Cerebellar cortex (tissue), 1 donor: Measurements from ENCODE around the gene ERO1B.
"Not testable (repeated sequence)": the region's sequence is repeated elsewhere in the genome, so short reads cannot be mapped to it uniquely, and the experiment has no call there.

Experiments
- DNase-seq: peaks from one replicate; pipeline ENCODE4 v3.0.0-alpha.2; 2015; ENCODE audit warnings: low spot score

ERO1B gene, protein sequence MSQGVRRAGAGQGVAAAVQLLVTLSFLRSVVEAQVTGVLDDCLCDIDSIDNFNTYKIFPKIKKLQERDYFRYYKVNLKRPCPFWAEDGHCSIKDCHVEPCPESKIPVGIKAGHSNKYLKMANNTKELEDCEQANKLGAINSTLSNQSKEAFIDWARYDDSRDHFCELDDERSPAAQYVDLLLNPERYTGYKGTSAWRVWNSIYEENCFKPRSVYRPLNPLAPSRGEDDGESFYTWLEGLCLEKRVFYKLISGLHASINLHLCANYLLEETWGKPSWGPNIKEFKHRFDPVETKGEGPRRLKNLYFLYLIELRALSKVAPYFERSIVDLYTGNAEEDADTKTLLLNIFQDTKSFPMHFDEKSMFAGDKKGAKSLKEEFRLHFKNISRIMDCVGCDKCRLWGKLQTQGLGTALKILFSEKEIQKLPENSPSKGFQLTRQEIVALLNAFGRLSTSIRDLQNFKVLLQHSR

DNA sequence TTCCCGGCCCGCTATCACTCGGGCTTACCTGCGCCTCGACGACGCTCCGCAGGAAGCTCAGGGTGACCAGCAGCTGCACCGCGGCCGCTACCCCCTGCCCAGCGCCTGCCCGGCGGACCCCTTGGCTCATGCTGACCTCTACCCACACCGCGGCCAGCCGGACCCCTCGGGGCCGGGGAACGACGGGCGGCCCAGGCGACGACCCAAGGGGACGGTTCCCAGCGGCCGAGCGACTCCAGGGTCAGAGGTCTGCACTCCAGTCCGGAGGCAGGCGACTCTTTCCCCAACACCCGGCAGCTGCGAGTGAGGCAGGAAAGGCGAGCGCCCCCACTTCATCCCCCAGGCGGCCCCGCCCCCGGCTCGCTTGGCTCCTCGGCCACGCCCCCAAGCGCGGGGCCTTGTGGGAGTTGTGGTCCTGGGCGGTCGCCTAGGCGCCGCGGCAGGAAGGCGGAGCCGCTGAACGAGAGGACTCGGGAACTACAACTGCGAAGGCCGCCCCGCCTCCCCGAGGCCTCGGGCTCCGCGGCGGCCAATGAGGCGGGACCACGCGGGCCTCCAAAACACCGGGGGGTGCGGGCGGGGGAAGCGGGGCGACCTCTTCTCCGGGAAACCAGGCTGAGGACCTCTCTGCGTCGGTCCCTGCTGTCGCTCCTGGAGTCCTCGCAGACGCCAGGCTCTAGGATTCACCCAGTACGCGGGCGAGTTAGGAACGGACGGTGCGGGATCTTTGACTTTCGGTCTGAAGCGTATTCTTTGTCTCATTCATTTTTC is at the start of gene ERO1B:
ERO1B (minus strand) TSS at position 305 of the 771 bp plus-strand sequence; CDS start at position 130, 175 bp downstream.
- DNase-seq: peak; percentile 97

DNA sequence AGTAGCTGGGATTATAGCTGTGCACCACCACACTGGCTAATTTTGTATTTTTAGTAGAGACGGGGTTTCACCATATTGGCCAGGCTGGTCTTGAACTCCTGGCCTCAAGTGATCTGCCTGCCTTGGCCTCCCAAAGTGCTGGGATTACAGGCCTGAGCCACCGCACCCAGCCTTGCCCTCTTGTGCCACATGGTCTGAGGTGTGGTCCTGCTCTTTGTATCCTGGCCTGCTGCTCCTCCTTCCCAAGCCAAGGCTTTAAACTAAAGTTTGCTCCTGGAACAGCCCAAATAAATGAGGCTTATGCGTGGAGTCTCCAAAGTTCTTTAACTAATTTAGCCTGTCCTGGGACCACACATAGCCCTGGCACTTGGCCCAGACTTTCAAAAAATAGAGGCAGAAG is 49.7 kb upstream of the ERO1B start:
- DNase-seq: not testable (repeated sequence)

GRCh38 chr1:236326432-236326831 is 44.7 kb upstream of the ERO1B start:
- DNase-seq: no peak

DNA sequence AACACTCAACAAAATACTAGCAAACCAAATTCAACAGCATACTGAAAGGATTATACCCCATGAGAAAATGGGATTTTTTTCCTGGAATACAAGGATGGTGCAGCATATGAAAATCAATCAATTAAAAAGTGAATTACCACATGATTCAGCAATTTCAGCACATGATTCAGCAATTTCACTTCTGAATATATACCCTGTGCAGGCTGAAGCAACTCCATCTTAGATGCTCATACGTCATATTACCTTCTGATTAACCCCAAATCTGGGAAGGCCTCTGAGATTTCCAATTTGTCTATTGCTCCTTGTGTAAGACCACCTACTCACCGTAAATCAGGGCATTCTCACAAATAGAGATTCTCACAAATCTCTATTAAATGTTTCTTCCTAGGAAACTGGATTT is 43.8 kb upstream of the ERO1B start:
- no peak for DNase-seq

- no peak for DNase-seq
Measured at GRCh38 chr1:236323819-236324411, 42.2 kb upstream of the ERO1B start.

DNA sequence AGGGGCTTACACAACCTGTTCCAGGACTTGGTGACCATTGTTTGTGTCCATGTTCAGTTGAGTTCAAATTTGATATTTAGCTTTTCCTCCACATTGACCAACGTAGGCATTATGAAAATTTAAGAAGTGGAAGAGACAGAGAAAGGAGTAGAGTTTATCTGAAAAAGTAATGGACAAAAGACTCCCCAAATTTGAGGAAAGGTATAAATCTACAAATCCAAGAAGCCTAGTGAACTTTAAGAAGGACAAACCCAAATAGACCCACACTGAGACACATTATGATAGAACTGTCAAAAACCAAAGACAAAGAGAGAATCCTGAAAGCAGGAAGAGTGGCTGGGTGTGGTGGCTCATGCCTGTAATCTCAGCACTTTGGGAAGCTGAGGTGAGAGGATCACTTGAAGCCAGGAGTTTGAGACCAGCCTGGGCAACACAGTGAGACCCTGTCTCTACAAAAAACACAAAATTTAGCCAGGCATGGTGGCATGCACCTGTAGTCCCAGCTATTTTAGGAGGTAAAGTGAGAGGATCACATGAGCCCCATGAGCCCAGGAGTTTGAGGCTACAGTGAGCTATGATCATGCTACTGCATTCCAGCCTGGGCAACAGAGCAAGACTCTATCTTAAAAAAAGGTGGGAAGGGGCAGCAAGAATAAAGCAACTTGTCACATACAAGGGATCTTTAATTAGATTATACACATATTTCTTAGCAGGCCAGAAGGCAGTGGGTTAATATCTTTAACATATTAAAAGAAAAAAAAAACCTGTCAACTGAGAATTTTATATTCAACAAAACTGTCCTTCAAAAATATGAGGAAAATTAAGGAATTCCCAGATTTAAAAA is 41.0 kb upstream of the ERO1B start:
- no peak for DNase-seq

GRCh38 chr1:236321101-236321500 is 39.3 kb upstream of the ERO1B start:
- no peak for DNase-seq

GRCh38 chr1:236320671-236321070 is 38.9 kb upstream of the ERO1B start:
- DNase-seq: no peak

DNA sequence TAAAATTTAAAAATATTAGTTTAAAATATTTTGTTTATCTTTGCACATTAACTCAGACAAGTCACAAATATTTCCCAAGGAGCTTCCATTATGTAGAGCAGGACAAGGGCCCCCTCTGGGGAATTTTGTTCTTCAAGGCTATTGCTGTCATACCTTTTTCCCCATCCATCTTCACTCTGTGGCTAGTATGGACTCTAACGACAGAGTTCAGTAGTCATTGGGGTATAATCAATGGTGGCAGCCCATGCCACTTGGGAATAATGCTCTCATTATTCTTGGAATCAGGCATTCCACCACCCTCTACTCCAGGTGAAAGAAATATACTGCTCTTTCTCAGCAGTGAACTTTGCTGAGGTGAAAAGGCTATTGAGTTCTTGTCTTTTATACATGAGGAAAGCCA is 38.5 kb upstream of the ERO1B start:
- no peak for DNase-seq

- no peak for DNase-seq
Measured at GRCh38 chr1:236316437-236316836, 34.7 kb upstream of the ERO1B start.

- no peak for DNase-seq
Measured at GRCh38 chr1:236315518-236315917, 33.8 kb upstream of the ERO1B start.

DNA sequence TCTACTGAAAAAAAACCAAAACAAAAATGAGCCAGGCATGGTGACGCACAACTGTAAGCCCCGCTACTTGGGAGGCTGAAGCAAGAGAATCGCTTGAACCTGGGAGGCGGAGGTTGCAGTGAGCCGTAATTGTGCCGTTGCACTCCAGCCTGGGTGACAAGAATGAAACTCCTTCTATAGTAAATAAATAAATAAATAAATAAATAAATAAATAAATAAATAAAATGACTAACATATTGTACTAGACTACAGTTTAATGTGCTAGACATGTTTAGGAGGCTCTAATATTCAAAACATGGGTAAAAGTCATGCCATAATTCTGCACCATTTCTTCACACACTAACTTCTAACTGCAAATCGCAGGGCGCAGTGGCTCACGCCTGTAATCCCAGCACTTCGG is 33.3 kb upstream of the ERO1B start:
- DNase-seq: no peak

DNA sequence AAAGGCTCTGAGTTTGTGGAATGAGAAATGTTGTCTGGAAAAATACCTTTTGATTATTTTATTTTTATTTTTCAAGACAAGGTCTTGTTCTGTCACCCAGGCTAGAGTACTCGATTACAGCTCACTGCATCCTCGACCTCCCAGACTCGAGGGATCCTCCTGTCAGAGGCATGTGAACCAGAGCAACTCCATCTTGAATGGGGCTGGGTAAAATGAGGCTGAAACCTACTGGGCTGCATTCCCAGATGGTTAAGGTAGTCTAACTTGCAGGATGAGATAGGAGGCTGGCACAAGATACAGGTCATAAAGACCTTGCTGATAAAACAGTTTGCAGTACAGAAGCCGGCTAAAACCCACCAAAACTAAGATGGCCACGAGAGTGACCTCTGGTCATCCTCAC is 32.3 kb upstream of the ERO1B start:
- not testable (repeated sequence) for DNase-seq

- DNase-seq: no peak
Measured at GRCh38 chr1:236313427-236313826, 31.7 kb upstream of the ERO1B start.

DNA sequence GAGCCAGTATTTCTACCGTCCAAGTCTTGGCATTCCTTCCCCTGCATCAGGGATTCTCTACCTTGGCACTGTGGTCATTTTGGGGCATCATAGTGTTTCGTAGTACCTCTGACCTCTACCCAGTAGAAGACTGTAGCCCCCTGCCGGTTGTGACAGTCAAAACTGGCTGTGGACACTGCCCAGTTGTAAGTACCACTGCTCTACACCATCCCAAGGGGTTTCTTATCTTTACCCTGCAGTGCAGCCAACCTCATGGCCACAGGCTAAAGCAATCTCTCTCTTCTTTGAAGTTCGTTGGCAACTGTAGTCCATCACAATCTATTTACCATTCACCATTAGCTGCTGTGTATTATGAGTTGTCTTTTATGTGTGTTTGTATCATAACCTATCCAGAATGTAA is 29.3 kb upstream of the ERO1B start:
- no peak for DNase-seq

DNA sequence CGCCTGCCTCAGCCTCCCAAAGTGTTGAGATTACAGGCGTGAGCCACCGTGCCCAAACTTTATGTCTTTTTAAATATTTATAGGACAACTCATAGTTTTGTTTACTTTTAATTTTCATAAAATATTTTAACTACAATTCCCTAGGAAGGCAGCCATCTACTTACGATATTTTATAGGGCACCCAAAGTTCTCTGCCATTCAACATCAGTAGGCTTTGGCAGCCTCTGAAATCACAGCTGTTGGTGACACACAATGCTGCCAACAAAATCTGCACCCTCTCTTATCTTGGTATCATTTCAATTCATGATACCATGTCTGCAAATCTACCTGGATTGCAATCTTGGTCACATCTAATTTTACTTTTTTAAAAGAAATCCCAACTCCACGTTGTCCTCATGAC is 27.1 kb upstream of the ERO1B start:
- no peak for DNase-seq

GRCh38 chr1:236307435-236307834 is 25.7 kb upstream of the ERO1B start:
- no peak for DNase-seq

DNA sequence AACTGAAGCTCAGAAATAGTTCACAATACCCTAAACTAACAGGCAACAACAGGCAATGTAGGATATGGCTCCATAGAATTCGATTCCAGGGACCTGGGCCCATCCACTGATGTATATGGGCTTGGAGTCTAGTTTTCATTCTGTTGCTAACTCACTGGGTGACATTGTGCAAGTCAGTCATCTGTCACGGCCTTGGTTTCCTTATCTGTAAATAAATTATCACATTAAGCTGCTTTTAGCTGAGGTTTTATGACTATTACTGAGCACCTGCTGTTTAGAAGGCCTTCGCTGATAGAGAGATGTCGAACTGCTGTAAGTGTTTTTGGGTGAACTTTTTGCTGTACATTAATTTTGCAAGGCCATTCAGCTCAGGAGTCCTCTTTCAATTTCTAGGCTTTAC is 22.9 kb upstream of the ERO1B start:
- DNase-seq: no peak

GRCh38 chr1:236303675-236304074 is 21.9 kb upstream of the ERO1B start:
- DNase-seq: no peak

DNA sequence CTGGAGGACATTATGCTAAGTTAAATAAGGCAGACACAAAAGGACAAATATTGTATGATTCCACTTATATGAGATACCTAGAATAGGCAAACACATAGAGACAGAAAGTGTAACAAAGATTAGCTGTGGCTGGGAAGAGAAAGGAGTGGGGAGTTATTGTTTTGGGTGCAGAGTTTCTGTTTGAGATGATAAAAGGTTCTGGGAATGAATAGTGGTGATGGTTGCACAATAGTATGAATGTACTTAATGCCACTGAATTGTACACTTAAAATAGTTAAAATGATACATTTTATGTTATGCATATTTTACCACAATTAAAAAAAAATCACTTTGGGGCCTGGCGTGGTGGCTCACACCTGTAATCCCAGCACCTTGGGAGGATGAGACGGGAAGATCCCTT is 21.2 kb upstream of the ERO1B start:
- DNase-seq: no peak

GRCh38 chr1:236301958-236302335 is 20.2 kb upstream of the ERO1B start:
- no peak for DNase-seq
